Endothelial cell (in vitro differentiated cells): ENCODE data around the gene VWA3B. TPM values are rescaled to one million over a fixed set of nuclear protein-coding genes. Genes with fewer than 3 reads are reported as not detected.

ENCODE experiments used
- DNase-seq: peaks from one replicate; pipeline ENCODE4 v3.0.0; 2021; ENCODE audit warnings: low spot score
- H3K27ac Mint-ChIP-seq: one replicate; pipeline ENCODE4 v1.8.0; 2021; ENCODE audit warnings: mixed read lengths, inconsistent platforms; ENCODE audit not compliant: unreplicated experiment
- H3K27me3 Mint-ChIP-seq: one replicate; pipeline ENCODE4 v1.8.0; 2021; ENCODE audit warnings: mild to moderate bottlenecking, moderate library complexity, mixed read lengths, inconsistent platforms; ENCODE audit not compliant: unreplicated experiment
- H3K36me3 Mint-ChIP-seq: one replicate; pipeline ENCODE4 v1.8.0; 2021; ENCODE audit warnings: mild to moderate bottlenecking, low read depth, mixed read lengths, inconsistent platforms; ENCODE audit not compliant: unreplicated experiment
- H3K4me1 Mint-ChIP-seq: one replicate; pipeline ENCODE4 v1.8.0; 2021; ENCODE audit warnings: mild to moderate bottlenecking, mixed read lengths, inconsistent platforms; ENCODE audit not compliant: unreplicated experiment
- H3K4me3 Mint-ChIP-seq: one replicate; pipeline ENCODE4 v1.8.0; 2021; ENCODE audit warnings: mild to moderate bottlenecking, mixed read lengths, inconsistent platforms; ENCODE audit not compliant: unreplicated experiment
- H3K9me3 Mint-ChIP-seq: one replicate; pipeline ENCODE4 v1.8.0; 2021; ENCODE audit warnings: mixed read lengths, inconsistent platforms; ENCODE audit not compliant: unreplicated experiment
- total RNA-seq: library from RNA; stranded (reverse); fragmentation: NEBNext Ultra II Directional; extraction: Animal tissue kit (Norgen Biotek cat#: 25700); gene quantifications from one replicate; pipeline ENCODE4 v1.2.1, GENCODE V29; 2021; ENCODE audit not compliant: unreplicated experiment
- TF ChIP-seq, protein P1 (sequence below): fragments of 200-600 bp; sonication (generic); IDR thresholded peaks from one replicate; pipeline ENCODE4 v1.5.0; 2021; ENCODE audit warnings: antibody characterized with exemption; ENCODE audit not compliant: unreplicated experiment

The VWA3B gene
- total RNA-seq, 1 donor from 2014 or later = not detected

DNA sequence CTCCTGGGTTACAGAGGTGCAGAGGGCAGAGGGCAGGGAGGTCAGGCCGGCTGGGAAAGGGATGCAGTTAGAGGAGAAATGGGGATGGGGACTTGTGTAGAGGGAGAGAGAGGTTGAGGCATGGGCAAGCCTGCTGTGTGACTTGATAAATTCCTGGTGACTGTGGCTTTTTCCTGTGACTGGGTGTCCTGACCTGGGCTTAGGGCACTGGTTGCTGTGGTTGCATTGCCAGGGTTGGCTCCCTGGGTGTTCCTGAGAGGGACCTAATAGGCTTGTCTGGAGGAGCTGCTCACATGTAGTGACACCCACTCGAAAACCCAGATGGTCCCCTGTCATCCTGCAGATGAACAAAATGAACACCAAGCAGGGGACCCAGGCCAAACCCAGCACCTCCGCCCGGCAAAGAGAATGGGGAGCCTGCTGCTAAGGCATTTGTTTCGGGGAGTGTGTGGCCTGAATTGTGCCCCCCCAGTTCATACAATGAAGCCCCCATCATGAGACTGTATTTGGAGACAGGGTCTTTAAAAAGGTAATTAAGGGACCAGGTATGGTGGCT lies 78.6 kb downstream of the VWA3B start:
- Mint-ChIP-seq H3K4me1 (no peaks in the 10 kb centered on the region), H3K27ac (no peak overlapping the region), H3K4me3 (no peak overlapping the region), H3K27me3 (peaks cover 2% of the 10 kb centered on the region), H3K9me3 (no peaks in the 10 kb centered on the region), H3K36me3 (no peaks in the 10 kb centered on the region)
- DNase-seq = no peak
- TF ChIP-seq, protein P1, sequence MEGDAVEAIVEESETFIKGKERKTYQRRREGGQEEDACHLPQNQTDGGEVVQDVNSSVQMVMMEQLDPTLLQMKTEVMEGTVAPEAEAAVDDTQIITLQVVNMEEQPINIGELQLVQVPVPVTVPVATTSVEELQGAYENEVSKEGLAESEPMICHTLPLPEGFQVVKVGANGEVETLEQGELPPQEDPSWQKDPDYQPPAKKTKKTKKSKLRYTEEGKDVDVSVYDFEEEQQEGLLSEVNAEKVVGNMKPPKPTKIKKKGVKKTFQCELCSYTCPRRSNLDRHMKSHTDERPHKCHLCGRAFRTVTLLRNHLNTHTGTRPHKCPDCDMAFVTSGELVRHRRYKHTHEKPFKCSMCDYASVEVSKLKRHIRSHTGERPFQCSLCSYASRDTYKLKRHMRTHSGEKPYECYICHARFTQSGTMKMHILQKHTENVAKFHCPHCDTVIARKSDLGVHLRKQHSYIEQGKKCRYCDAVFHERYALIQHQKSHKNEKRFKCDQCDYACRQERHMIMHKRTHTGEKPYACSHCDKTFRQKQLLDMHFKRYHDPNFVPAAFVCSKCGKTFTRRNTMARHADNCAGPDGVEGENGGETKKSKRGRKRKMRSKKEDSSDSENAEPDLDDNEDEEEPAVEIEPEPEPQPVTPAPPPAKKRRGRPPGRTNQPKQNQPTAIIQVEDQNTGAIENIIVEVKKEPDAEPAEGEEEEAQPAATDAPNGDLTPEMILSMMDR = no peak

- DNase-seq = no peak
- H3K27me3 Mint-ChIP-seq = peaks cover 2% of the 10 kb centered on the region
- no peak overlapping the region for H3K27ac Mint-ChIP-seq
- no peak overlapping the region for H3K4me3 Mint-ChIP-seq
- TF ChIP-seq, protein P1 = no peak
- no peaks in the 10 kb centered on the region for H3K9me3 Mint-ChIP-seq
- no peaks in the 10 kb centered on the region for H3K4me1 Mint-ChIP-seq
- H3K36me3 Mint-ChIP-seq = no peaks in the 10 kb centered on the region
Observed at GRCh38 chr2:98167916-98168315, 80.9 kb downstream of the VWA3B start.

- Mint-ChIP-seq H3K4me1 (no peaks in the 10 kb centered on the region), H3K27me3 (peaks cover 2% of the 10 kb centered on the region)
Observed at GRCh38 chr2:98170076-98170475, 83.1 kb downstream of the VWA3B start.

GRCh38 chr2:98172150-98172765 lies 85.3 kb downstream of the VWA3B start:
- no peak for DNase-seq
- TF ChIP-seq, protein P1 = no peak
- Mint-ChIP-seq H3K4me1 (peaks cover 2% of the 10 kb centered on the region), H3K27ac (no peak overlapping the region), H3K27me3 (peaks cover 2% of the 10 kb centered on the region), H3K9me3 (no peaks in the 10 kb centered on the region), H3K4me3 (no peak overlapping the region), H3K36me3 (no peaks in the 10 kb centered on the region)

More at GRCh38 chr2:98170076-98170475, 83.1 kb downstream of the VWA3B start:
- H3K9me3 Mint-ChIP-seq = no peaks in the 10 kb centered on the region
- no peak for DNase-seq
- H3K27ac Mint-ChIP-seq = no peak overlapping the region
- H3K4me3 Mint-ChIP-seq = no peak overlapping the region
- no peaks in the 10 kb centered on the region for H3K36me3 Mint-ChIP-seq
- TF ChIP-seq, protein P1 = no peak

- H3K9me3 Mint-ChIP-seq = no peaks in the 10 kb centered on the region
- H3K4me3 Mint-ChIP-seq = no peak overlapping the region
- H3K27ac Mint-ChIP-seq = no peak overlapping the region
- H3K27me3 Mint-ChIP-seq = peaks cover 2% of the 10 kb centered on the region
- H3K36me3 Mint-ChIP-seq = no peaks in the 10 kb centered on the region
- TF ChIP-seq, protein P1 = no peak
- DNase-seq = no peak
- peaks cover 2% of the 10 kb centered on the region for H3K4me1 Mint-ChIP-seq
Observed at GRCh38 chr2:98172951-98173350, 86.0 kb downstream of the VWA3B start.
